Progenitor cell of endocrine pancreas (in vitro differentiated cells): Measurements from ENCODE around the gene ITPR2. TPM values are rescaled to one million over a fixed set of nuclear protein-coding genes. Genes with fewer than 3 reads are reported as not detected.

Source experiments
- DNase-seq: peaks from one replicate; pipeline ENCODE4 v3.0.0; 2021; ENCODE audit warnings: low spot score; ENCODE audit not compliant: unreplicated experiment
- H3K27ac Mint-ChIP-seq: 2 replicates; pipeline ENCODE4 v1.8.0; 2021; ENCODE audit warnings: mild to moderate bottlenecking, moderate library complexity, mixed read lengths
- H3K27me3 Mint-ChIP-seq: 2 replicates; pipeline ENCODE4 v1.8.0; 2021; ENCODE audit warnings: mixed read lengths
- H3K36me3 Mint-ChIP-seq: 2 replicates; pipeline ENCODE4 v1.8.0; 2022; ENCODE audit warnings: mixed read lengths; ENCODE audit not compliant: insufficient read depth
- H3K4me1 Mint-ChIP-seq: 2 replicates; pipeline ENCODE4 v1.8.0; 2021; ENCODE audit warnings: low read depth, mixed read lengths
- H3K4me3 Mint-ChIP-seq: 2 replicates; pipeline ENCODE4 v1.8.0; 2021; ENCODE audit warnings: low read depth, mild to moderate bottlenecking, moderate library complexity, mixed read lengths
- H3K9me3 Mint-ChIP-seq: 2 replicates; pipeline ENCODE4 v1.8.0; 2021; ENCODE audit warnings: low read depth, mixed read lengths
- total RNA-seq: library from RNA; stranded (reverse); gene quantifications from 2 replicates; pipeline ENCODE4 v1.2.1, GENCODE V29; 2021
- TF ChIP-seq, protein P1 (sequence below): fragments of 200-600 bp; sonication (generic); IDR thresholded peaks from one replicate; pipeline ENCODE4 v1.5.0; 2021; ENCODE audit warnings: antibody characterized with exemption, mild to moderate bottlenecking; ENCODE audit not compliant: unreplicated experiment

ITPR2 gene
- total RNA-seq, 1 donor from 2014 or later: 72.4 TPM

- Mint-ChIP-seq H3K27me3 (no peaks in the 10 kb centered on the region), H3K36me3 (peaks cover 4% of the 10 kb centered on the region), H3K4me3 (no peak overlapping the region), H3K4me1 (peaks cover 3% of the 10 kb centered on the region), H3K9me3 (no peaks in the 10 kb centered on the region), H3K27ac (peak overlapping the region; percentile 3)
- no peak for DNase-seq
- TF ChIP-seq, protein P1, sequence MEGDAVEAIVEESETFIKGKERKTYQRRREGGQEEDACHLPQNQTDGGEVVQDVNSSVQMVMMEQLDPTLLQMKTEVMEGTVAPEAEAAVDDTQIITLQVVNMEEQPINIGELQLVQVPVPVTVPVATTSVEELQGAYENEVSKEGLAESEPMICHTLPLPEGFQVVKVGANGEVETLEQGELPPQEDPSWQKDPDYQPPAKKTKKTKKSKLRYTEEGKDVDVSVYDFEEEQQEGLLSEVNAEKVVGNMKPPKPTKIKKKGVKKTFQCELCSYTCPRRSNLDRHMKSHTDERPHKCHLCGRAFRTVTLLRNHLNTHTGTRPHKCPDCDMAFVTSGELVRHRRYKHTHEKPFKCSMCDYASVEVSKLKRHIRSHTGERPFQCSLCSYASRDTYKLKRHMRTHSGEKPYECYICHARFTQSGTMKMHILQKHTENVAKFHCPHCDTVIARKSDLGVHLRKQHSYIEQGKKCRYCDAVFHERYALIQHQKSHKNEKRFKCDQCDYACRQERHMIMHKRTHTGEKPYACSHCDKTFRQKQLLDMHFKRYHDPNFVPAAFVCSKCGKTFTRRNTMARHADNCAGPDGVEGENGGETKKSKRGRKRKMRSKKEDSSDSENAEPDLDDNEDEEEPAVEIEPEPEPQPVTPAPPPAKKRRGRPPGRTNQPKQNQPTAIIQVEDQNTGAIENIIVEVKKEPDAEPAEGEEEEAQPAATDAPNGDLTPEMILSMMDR: no peak
Observed at GRCh38 chr12:26630546-26631027, 202.4 kb downstream of the ITPR2 start.

DNA sequence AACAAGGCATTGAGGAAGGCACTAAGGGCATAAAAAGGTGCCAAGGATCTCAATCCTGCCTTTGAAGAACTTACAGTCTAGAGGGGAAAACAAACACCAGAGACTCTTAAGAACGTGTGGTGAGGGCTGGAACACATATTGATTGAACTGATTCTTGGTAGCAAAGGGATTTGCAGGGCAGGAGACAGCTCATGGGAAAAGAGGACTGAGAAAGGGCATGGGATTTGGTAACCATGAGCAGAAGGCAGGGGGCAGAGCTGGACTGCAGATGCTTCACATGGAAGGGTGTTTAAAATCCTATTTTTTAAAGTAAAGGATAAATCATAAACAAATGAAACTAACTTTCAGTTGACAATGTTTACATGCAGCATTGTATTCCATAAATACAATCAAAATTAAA, 203.1 kb downstream of the ITPR2 start:
- Mint-ChIP-seq H3K9me3 (peaks cover under 1% of the 10 kb centered on the region), H3K27ac (no peak overlapping the region), H3K27me3 (no peaks in the 10 kb centered on the region), H3K4me3 (no peak overlapping the region), H3K4me1 (peaks cover 3% of the 10 kb centered on the region), H3K36me3 (peaks cover 6% of the 10 kb centered on the region)
- TF ChIP-seq, protein P1: peak; percentile 28
- no peak for DNase-seq

- no peak for DNase-seq
- no peaks in the 10 kb centered on the region for H3K27me3 Mint-ChIP-seq
- peaks cover 3% of the 10 kb centered on the region for H3K9me3 Mint-ChIP-seq
- TF ChIP-seq, protein P1: no peak
- H3K27ac Mint-ChIP-seq: no peak overlapping the region
- peaks cover 8% of the 10 kb centered on the region for H3K36me3 Mint-ChIP-seq
- peaks cover 7% of the 10 kb centered on the region for H3K4me1 Mint-ChIP-seq
- no peak overlapping the region for H3K4me3 Mint-ChIP-seq
Observed at GRCh38 chr12:26628234-26628633, 204.8 kb downstream of the ITPR2 start.

DNA sequence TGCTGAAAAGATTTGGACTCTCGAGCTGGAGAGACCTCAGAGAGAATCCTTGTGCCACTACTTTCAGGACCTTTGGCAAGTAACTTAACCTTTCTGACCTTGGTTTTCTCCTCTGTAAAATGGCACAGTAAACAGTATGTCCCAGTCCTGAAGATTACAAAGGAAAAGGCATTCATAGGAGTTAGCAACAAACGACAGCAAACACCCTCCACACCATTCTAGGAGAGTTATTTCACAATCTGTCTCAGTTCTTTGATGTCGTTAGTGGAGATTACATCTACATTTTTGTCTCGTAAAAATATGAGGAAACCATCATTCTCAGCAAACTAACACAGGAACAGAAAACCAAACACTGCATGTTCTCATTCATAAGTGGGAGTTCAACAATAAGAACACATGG, 205.7 kb downstream of the ITPR2 start:
- peaks cover 3% of the 10 kb centered on the region for H3K9me3 Mint-ChIP-seq
- H3K4me1 Mint-ChIP-seq: peaks cover 7% of the 10 kb centered on the region
- H3K27me3 Mint-ChIP-seq: no peaks in the 10 kb centered on the region
- peaks cover 8% of the 10 kb centered on the region for H3K36me3 Mint-ChIP-seq
- H3K4me3 Mint-ChIP-seq: no peak overlapping the region
- DNase-seq: no peak
- TF ChIP-seq, protein P1: no peak
- peak overlapping the region; percentile 11 for H3K27ac Mint-ChIP-seq

DNA sequence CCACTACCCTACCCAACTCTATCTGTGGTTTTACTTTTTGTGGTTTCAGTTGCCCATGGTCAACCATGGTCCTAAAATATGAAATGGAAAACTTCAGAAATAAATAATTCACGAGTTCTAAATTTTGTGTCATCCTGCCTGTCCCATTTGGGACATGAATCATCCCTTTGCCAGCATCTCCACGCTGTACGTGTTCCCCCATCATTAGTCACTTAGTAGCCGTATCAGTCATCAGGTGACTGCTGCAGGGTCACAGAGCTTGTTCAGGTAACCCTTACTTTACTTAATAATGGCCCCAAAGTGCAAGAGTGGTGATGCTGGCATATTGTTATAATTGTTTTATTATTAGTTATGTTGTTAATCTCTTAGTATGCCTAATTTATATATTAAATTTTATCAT, 209.9 kb downstream of the ITPR2 start:
- Mint-ChIP-seq H3K36me3 (peaks cover 13% of the 10 kb centered on the region), H3K4me3 (no peak overlapping the region), H3K27ac (no peak overlapping the region), H3K9me3 (peaks cover 3% of the 10 kb centered on the region), H3K27me3 (no peaks in the 10 kb centered on the region), H3K4me1 (peaks cover 4% of the 10 kb centered on the region)
- DNase-seq: no peak
- TF ChIP-seq, protein P1: no peak
